ENCODE data around the gene GART.

GART gene

GRCh38 chr21:33490991-33491372, 50.9 kb downstream of the GART start:
- TF ChIP-seq GABPA (IDR thresholded peaks at IDR 0.05; ENCODE audit: low read depth), result no peak
- TF ChIP-seq, protein P1, sequence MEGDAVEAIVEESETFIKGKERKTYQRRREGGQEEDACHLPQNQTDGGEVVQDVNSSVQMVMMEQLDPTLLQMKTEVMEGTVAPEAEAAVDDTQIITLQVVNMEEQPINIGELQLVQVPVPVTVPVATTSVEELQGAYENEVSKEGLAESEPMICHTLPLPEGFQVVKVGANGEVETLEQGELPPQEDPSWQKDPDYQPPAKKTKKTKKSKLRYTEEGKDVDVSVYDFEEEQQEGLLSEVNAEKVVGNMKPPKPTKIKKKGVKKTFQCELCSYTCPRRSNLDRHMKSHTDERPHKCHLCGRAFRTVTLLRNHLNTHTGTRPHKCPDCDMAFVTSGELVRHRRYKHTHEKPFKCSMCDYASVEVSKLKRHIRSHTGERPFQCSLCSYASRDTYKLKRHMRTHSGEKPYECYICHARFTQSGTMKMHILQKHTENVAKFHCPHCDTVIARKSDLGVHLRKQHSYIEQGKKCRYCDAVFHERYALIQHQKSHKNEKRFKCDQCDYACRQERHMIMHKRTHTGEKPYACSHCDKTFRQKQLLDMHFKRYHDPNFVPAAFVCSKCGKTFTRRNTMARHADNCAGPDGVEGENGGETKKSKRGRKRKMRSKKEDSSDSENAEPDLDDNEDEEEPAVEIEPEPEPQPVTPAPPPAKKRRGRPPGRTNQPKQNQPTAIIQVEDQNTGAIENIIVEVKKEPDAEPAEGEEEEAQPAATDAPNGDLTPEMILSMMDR (IDR thresholded peaks at IDR 0.05; ENCODE audit: insufficient read depth, low read length), result no peak
- no peak for TF ChIP-seq REST (IDR thresholded peaks at IDR 0.05; ENCODE audit: insufficient replicate concordance, low read depth)
- no peak for TF ChIP-seq POLR2AphosphoS5 (IDR thresholded peaks at IDR 0.05; ENCODE audit: low read depth)
- no peak for TF ChIP-seq SPI1 (IDR thresholded peaks at IDR 0.05; ENCODE audit: borderline replicate concordance, low read depth)
- peak overlapping the region; percentile 73 for H3K4me3 ChIP-seq (replicated peaks; ENCODE audit: insufficient read depth, low read length)
- H3K27me3 ChIP-seq (ENCODE audit: insufficient read depth, poor library complexity, severe bottlenecking), result no peaks in the 10 kb centered on the region
- H3K27ac ChIP-seq (replicated peaks), result peak overlapping the region; percentile 55
- DNase-seq (ENCODE audit: low read depth in 1 of 2, low spot score in 1 of 2), result no peak

DNA sequence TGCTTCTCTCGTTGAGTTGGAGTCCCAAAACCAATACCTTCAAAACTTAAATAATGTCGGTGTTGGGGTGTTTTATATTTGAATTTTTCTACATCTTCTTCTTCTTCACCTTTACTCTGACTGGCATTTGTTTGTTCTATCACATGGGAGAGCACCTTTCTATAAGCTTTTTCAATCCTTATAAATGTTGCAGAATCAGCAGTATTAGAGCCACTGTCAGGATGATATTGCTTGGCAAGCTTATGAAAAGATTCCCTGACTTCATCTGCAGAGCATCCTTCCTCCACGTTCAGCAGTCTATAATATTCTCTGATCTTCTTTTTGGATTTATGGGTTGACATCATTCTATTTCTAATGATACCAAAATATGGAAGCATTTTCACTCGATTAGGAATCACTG, 53.0 kb downstream of the GART start:
- Histone ChIP-seq H3K27me3 (ENCODE audit: insufficient read depth, poor library complexity, severe bottlenecking) (no peaks in the 10 kb centered on the region), H3K27ac (replicated peaks) (no peak overlapping the region), H3K4me3 (replicated peaks; ENCODE audit: insufficient read depth, low read length) (no peak overlapping the region)
- TF ChIP-seq REST (IDR thresholded peaks at IDR 0.05; ENCODE audit: insufficient replicate concordance, low read depth), result no peak
- no peak for TF ChIP-seq POLR2AphosphoS5 (IDR thresholded peaks at IDR 0.05; ENCODE audit: low read depth)
- TF ChIP-seq, protein P1 (IDR thresholded peaks at IDR 0.05; ENCODE audit: insufficient read depth, low read length), result no peak
- TF ChIP-seq GABPA (IDR thresholded peaks at IDR 0.05; ENCODE audit: low read depth), result no peak
- no peak for TF ChIP-seq SPI1 (IDR thresholded peaks at IDR 0.05; ENCODE audit: borderline replicate concordance, low read depth)
- DNase-seq (ENCODE audit: low read depth in 1 of 2, low spot score in 1 of 2), result no peak

GRCh38 chr21:33487996-33488395, 53.9 kb downstream of the GART start:
- Histone ChIP-seq H3K4me3 (replicated peaks; ENCODE audit: insufficient read depth, low read length) (no peak overlapping the region), H3K27me3 (ENCODE audit: insufficient read depth, poor library complexity, severe bottlenecking) (no peaks in the 10 kb centered on the region), H3K27ac (replicated peaks) (no peak overlapping the region)
- DNase-seq (ENCODE audit: low read depth in 1 of 2, low spot score in 1 of 2), result no peak
- TF ChIP-seq GABPA (IDR thresholded peaks at IDR 0.05; ENCODE audit: low read depth), result no peak
- TF ChIP-seq, protein P1 (IDR thresholded peaks at IDR 0.05; ENCODE audit: insufficient read depth, low read length), result no peak
- TF ChIP-seq POLR2AphosphoS5 (IDR thresholded peaks at IDR 0.05; ENCODE audit: low read depth), result no peak
- TF ChIP-seq SPI1 (IDR thresholded peaks at IDR 0.05; ENCODE audit: borderline replicate concordance, low read depth), result no peak
- TF ChIP-seq REST (IDR thresholded peaks at IDR 0.05; ENCODE audit: insufficient replicate concordance, low read depth), result no peak

Data from HL-60 (cell line).